SK-N-MC (cell line): ENCODE results near the gene ATXN1.

Experiments used
- EZH2 ChIP-seq: fragments of 200-600 bp; sonication (generic); IDR thresholded peaks from one replicate; pipeline ENCODE4 v1.6.1; 2017; ENCODE audit warnings: antibody characterized with exemption
- POLR2AphosphoS5 ChIP-seq: IDR thresholded peaks from 2 replicates; pipeline ENCODE4 v1.6.1; 2012; ENCODE audit warnings: mild to moderate bottlenecking, low read depth, low read length, borderline replicate concordance

GRCh38 chr6:16361121-16361520, 400.1 kb downstream of the ATXN1 start:
- TF ChIP-seq POLR2AphosphoS5 (no peak), EZH2 (no peak)
